Keratinocyte (primary cell): ENCODE data around the gene SLC1A6. TPM values are rescaled to one million over a fixed set of nuclear protein-coding genes. Genes with fewer than 3 reads are reported as not detected.

Source experiments
- DNase-seq: peaks from one replicate; pipeline ENCODE4 v3.0.0-alpha.2; 2011; ENCODE audit warnings: low read depth, missing footprints, low spot score
- FAIRE-seq: peaks from 2 replicates; lab custom pipeline; 2011; peaks lifted over from hg19 to GRCh38; lab: Jason Lieb, UNC
- H2AFZ ChIP-seq: 2 replicates; pipeline ENCODE4 v1.6.0; 2012; ENCODE audit warnings: low read length, control low read depth, inconsistent platforms; ENCODE audit not compliant: control insufficient read depth
- H3K27ac ChIP-seq: 2 replicates; pipeline ENCODE4 v1.5.1; 2011; ENCODE audit warnings: low read length; ENCODE audit not compliant: control insufficient read depth, insufficient read depth
- H3K27me3 ChIP-seq: 3 replicates; pipeline ENCODE4 v1.6.0; 2011; ENCODE audit warnings: low read length; ENCODE audit not compliant: control insufficient read depth, insufficient read depth; ENCODE audit errors: extremely low read depth
- H3K36me3 ChIP-seq, 2 experiments: 2 replicates in 1 of 2; 3 replicates in 1 of 2; pipeline ENCODE4 v1.5.1; 2011; ENCODE audit warnings: low read length in 2 of 2, mild to moderate bottlenecking in 1 of 2; ENCODE audit not compliant: control insufficient read depth in 2 of 2, insufficient read depth in 2 of 2; ENCODE audit errors: extremely low read depth in 1 of 2
- H3K4me1 ChIP-seq: 3 replicates; pipeline ENCODE4 v1.5.1; 2011; ENCODE audit warnings: low read length; ENCODE audit not compliant: control insufficient read depth, insufficient read depth; ENCODE audit errors: extremely low read depth
- H3K4me2 ChIP-seq: 3 replicates; pipeline ENCODE4 v1.6.0; 2011; ENCODE audit warnings: low read depth, low read length; ENCODE audit not compliant: control insufficient read depth, insufficient read depth; ENCODE audit errors: extremely low read depth
- H3K4me3 ChIP-seq, 3 experiments: fragments of 200-600 bp in 1 of 3; sonication (generic) in 1 of 3; 2 replicates in 2 of 3; 3 replicates in 1 of 3; pipeline ENCODE4 v1.5.1; 2011 to 2016; ENCODE audit warnings: low read length in 3 of 3, mild to moderate bottlenecking in 3 of 3, control low read depth in 2 of 3, inconsistent platforms in 1 of 3, low read depth in 1 of 3, mixed read lengths in 1 of 3, mixed run types in 1 of 3, moderate library complexity in 1 of 3; ENCODE audit not compliant: control insufficient read depth in 2 of 3, insufficient read depth in 2 of 3; ENCODE audit errors: extremely low read depth in 1 of 3
- H3K79me2 ChIP-seq: 2 replicates; pipeline ENCODE4 v1.6.0; 2012; ENCODE audit warnings: low read length; ENCODE audit not compliant: control insufficient read depth, insufficient read depth
- H3K9ac ChIP-seq: 3 replicates; pipeline ENCODE4 v1.6.0; 2011; ENCODE audit warnings: low read length; ENCODE audit not compliant: control insufficient read depth, insufficient read depth; ENCODE audit errors: extremely low read depth
- H3K9me1 ChIP-seq: 3 replicates; pipeline ENCODE4 v1.6.0; 2011; ENCODE audit warnings: low read length; ENCODE audit not compliant: control insufficient read depth, insufficient read depth; ENCODE audit errors: extremely low read depth
- H3K9me3 ChIP-seq: 2 replicates; pipeline ENCODE4 v1.5.1; 2012; ENCODE audit warnings: low read depth, low read length; ENCODE audit not compliant: control insufficient read depth
- H4K20me1 ChIP-seq: 3 replicates; pipeline ENCODE4 v1.6.0; 2011; ENCODE audit warnings: low read length; ENCODE audit not compliant: control insufficient read depth, insufficient read depth; ENCODE audit errors: extremely low read depth
- EZH2 ChIP-seq: IDR thresholded peaks from one replicate; pipeline ENCODE4 v1.6.1; 2012; ENCODE audit warnings: inconsistent platforms, mild to moderate bottlenecking, low read length, moderate library complexity
- dilution Hi-C: fragments of 300-500 bp; cut with MboI; formaldehyde crosslinking; loops from one replicate; pipeline ENCODE4 v1.7.0; 2020; ENCODE audit warnings: low sequenced_read_pairs; ENCODE audit not compliant: extremely low pct_ligation_motif_present
- polyA plus RNA-seq, 5 experiments: library from polyadenylated mRNA; depleted of rRNA in 3 of 5; stranded (reverse) in 3 of 5; stranded (forward) in 1 of 5; unstranded in 1 of 5; fragments of >200 nt; gene quantifications; 1 replicate in 1 of 5; 2 replicates in 3 of 5; 3 replicates in 1 of 5; pipeline versions ENCODE4 v1.2.1 to v1.2.3, GENCODE V29; 2011 to 2012; ENCODE audit warnings: missing spikeins in 2 of 5, low read depth in 1 of 5, low replicate concordance in 1 of 5
- TF ChIP-seq, protein P1 (sequence below), 3 experiments: IDR thresholded peaks in 1 of 3; conservative IDR thresholded peaks in 1 of 3; optimal IDR thresholded peaks in 1 of 3; 2 replicates in 2 of 3; 3 replicates in 1 of 3; pipeline versions ENCODE3 to v1.5.1; 2011; ENCODE audit warnings: low read length in 3 of 3, mild to moderate bottlenecking in 3 of 3, moderate library complexity in 2 of 3, control low read depth in 1 of 3, inconsistent platforms in 1 of 3; ENCODE audit not compliant: insufficient read depth in 2 of 3; ENCODE audit errors: extremely low read depth in 1 of 3

Gene SLC1A6
- polyA plus RNA-seq, 1 donor (not counting 4 experiments of a cell fraction or from before 2014, with no cell fraction given): 0.96 TPM

DNA sequence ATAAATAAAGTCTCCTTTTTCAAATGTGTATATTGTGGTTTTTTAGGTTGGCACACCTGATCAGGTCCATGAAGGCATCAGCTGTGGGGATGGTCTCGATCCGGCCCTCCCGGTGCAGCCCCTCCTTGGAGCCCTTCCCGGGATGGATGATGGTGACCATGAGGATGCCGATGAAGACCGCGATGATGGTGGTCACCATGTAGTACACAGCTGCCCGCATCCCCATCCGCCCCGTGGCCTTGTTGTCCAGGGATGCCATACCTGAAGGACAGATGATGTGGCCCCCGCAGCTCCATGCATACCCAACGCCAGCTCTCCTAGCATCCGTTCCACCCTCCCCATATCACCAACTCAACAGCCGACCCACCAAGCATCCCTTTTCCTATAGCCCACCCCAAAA lies 11.4 kb downstream of the SLC1A6 start:
- Histone ChIP-seq H3K27me3 (no peaks in the 10 kb centered on the region), H4K20me1 (no peaks in the 10 kb centered on the region), H3K36me3 (no peaks in the 10 kb centered on the region), H3K9ac (no peak overlapping the region), H3K9me3 (no peaks in the 10 kb centered on the region), H3K4me3 (no peak overlapping the region), H3K79me2 (no peaks in the 10 kb centered on the region), H2AFZ (no peak overlapping the region), H3K9me1 (no peaks in the 10 kb centered on the region), H3K27ac (no peak overlapping the region), H3K4me1 (no peaks in the 10 kb centered on the region), H3K4me2 (no peak overlapping the region)
- TF ChIP-seq, protein P1, sequence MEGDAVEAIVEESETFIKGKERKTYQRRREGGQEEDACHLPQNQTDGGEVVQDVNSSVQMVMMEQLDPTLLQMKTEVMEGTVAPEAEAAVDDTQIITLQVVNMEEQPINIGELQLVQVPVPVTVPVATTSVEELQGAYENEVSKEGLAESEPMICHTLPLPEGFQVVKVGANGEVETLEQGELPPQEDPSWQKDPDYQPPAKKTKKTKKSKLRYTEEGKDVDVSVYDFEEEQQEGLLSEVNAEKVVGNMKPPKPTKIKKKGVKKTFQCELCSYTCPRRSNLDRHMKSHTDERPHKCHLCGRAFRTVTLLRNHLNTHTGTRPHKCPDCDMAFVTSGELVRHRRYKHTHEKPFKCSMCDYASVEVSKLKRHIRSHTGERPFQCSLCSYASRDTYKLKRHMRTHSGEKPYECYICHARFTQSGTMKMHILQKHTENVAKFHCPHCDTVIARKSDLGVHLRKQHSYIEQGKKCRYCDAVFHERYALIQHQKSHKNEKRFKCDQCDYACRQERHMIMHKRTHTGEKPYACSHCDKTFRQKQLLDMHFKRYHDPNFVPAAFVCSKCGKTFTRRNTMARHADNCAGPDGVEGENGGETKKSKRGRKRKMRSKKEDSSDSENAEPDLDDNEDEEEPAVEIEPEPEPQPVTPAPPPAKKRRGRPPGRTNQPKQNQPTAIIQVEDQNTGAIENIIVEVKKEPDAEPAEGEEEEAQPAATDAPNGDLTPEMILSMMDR (optimal IDR thresholded peaks at IDR 0.05 in 1 of 3, IDR thresholded peaks at IDR 0.05 in 1 of 3, conservative IDR thresholded peaks at IDR 0.05 in 1 of 3; ENCODE audit: extremely low read depth in 1 of 3, insufficient read depth in 2 of 3, low read length in 3 of 3): no peak
- no peak for TF ChIP-seq EZH2
- dilution Hi-C loops: no loop called here
- DNase-seq: no peak
- no peak for FAIRE-seq

DNA sequence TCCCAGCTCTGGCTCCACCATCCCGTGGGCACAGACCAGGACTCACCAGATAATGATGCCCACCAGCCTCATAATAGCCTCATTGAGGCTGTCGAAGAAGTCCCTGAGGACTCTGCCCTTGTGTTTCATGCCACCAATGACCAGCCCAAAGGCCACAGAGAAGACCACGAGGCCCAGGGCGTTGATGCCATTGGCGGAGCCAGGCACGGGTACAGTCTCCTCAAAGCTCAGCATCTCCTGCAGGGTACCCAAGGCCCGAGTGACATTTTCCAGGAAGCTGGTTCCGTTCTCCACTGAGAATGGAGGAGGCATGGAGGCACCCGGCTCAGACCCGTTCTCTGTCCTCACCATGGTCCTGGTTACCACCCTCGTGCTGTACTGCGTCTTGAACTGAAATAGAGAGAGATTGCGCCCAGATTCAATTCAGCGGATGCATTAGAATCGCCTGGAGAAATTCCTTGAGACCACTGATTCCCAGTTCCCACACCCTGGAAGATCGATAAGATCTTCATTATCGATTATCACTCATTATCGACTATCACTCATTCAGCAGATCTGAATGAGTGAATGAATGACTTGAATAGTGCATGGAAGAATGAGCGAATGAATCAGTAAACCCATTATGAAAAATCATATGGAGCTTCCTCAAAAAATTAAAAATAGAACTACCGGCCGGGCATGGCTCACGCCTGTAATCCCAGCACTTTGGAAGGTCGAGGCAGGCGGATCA lies 17.5 kb downstream of the SLC1A6 start:
- no peak overlapping the region for H3K9ac ChIP-seq
- H3K9me1 ChIP-seq: no peaks in the 10 kb centered on the region
- dilution Hi-C loops: no loop called here
- DNase-seq (no peak), FAIRE-seq (no peak)
- H3K9me3 ChIP-seq: peaks cover 8% of the 10 kb centered on the region
- H4K20me1 ChIP-seq: no peaks in the 10 kb centered on the region
- H3K36me3 ChIP-seq: no peaks in the 10 kb centered on the region
- H3K4me3 ChIP-seq: no peak overlapping the region
- no peak overlapping the region for H3K4me2 ChIP-seq
- H2AFZ ChIP-seq: no peak overlapping the region
- H3K27me3 ChIP-seq: no peaks in the 10 kb centered on the region
- no peaks in the 10 kb centered on the region for H3K4me1 ChIP-seq
- H3K27ac ChIP-seq: no peak overlapping the region
- H3K79me2 ChIP-seq: no peaks in the 10 kb centered on the region
- TF ChIP-seq, protein P1 (optimal IDR thresholded peaks at IDR 0.05 in 1 of 3, IDR thresholded peaks at IDR 0.05 in 1 of 3, conservative IDR thresholded peaks at IDR 0.05 in 1 of 3; ENCODE audit: extremely low read depth in 1 of 3, insufficient read depth in 2 of 3, low read length in 3 of 3): no peak
- no peak for TF ChIP-seq EZH2
